GM21786 (cell line): ENCODE measurements around the gene SLC44A1.
"Not testable (repeated sequence)": the region's sequence is repeated elsewhere in the genome, so short reads cannot be mapped to it uniquely, and the experiment has no call there.

ENCODE experiments used
- ATAC-seq: cut with Tn5 transposase; IDR thresholded peaks from one replicate; pipeline ENCODE4 v1.9.1; 2021; ENCODE audit not compliant: unreplicated experiment

The SLC44A1 gene

GRCh38 chr9:105242062-105242461 lies 2.4 kb upstream of the SLC44A1 start:
- ATAC-seq, result no peak

DNA sequence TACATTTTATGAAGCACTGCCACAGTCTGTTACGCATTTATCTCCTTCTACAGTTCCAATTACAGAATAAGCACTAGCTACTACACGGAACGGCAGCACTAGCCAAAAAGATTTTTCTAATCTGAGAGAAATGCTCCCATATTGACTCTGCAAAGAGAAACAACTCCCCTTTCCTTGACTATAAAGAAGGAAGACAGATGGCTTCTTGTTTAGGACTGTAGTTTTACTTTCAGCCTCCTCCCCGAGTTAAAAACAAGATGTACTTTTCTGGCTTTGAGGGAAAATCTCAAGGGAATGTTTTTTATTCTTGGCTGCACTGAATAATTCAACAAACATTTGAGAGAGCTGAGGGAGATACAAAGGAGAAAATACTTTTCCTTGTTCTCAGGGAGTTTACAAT lies 1.9 kb upstream of the SLC44A1 start:
- no peak for ATAC-seq

DNA sequence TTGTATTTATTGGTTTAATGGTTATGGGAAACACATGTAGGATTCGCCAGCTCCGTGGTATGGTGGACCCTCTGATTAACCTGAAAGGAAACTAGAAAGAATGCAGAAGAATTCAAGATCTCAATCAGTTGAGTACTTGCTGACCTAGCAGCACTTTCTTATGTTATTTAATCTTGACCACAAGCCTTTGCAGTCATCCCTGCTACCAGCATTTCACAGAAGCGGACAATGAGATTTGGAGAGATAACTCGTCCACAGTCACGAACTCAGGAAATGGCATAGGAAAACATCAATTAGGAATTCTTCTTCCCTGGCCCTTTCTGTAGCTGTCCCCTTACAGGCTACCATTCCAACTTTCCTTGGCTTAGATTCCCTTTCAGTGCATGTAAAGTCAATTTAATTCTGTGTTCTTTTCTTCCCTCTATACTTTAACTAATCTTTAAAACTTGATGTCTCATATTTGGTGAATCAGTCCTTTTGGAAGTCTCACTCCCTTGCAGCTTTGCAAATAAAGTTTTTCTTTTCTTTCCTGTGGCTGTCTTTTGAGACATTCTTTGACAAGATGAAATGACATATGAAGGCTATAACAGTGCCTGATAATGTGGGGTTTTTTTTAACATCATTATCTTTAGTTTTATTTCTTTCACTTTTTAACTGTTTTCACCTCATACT lies 1.3 kb upstream of the SLC44A1 start:
- no peak for ATAC-seq

GRCh38 chr9:105244734-105245028 lies 230 bp downstream of the SLC44A1 start:
- ATAC-seq, result peak; percentile 43

DNA sequence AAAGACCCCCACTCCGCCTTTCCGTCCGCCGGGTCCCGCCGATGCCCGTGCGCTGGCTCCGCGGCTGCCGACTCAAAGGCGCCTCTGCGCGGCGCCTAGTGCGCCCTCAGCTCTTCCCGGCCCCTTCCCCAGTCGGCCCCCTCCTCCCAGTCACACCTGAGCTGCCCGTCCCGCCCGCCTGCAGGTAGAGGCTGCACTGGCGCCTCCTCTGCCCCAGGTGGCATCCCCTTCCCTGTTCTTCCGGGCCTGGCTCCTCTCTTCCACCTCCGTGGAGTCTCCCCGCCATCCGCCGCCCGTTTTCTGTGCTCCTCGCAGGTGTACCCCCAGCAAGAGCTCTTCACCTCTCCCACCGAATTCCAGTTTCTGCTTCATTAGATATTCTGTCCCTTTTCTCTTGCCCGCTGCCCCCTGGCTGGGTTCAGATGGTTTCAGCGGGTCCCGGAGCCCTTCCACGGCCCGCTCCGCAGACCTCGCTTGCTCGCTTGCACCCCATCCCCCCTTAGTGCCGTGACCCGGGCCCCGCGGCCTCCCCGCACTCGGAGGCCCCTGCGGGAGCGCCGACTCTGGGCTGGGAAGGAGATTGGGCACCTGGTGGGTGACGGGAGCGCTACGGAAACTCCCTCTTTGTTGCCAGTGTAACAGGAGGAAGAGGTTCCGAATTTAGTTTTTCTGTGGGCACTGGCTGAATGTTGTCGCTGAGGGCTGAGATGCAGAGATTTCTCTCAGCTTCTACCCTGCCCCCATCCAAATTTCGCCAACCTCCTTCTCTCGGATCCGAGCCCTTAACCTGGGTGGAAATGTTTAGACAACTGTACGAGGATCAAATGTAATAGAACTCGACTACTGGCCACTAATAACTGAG lies 809 bp downstream of the SLC44A1 start:
- ATAC-seq, result peak; percentile 21

DNA sequence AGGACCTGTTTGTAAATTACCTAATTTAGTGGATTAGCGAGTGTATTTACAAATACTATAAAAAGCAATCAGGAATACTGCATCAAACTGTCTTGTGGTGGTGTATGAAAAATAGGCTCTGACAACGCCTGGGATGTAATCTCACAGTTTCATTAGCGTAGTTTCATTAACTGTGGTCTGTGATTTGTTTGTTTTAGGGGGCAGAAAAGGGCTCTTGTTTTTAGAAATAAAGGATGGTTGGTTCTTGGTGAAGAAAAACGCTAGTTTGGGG lies 1.4 kb downstream of the SLC44A1 start:
- ATAC-seq, result no peak

DNA sequence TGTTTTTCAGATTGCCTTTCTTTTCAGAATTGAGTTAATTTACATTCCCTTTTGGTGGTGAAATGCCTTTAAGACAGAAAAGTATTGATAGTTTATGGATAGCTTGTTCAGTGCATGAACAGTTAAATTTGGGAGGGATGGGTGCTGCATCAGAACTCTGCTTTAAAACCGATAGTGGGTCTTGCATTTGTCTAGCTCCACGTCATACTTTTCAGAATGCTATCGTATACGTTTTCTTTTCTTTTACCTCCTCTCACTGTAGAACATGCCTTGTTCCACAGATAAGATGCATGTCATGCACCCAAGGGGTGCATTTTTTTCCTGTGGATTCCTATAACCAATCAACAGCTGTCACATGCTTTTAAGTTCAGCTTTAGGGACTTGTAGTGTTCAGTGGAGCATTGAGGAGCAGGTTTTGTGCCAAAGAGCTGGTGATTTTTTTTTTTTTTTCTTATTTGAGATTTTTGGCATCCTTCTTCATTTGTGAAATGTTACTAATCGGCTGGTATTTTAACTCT lies 2.3 kb downstream of the SLC44A1 start:
- ATAC-seq, result no peak

- ATAC-seq, result no peak
Observed at GRCh38 chr9:105248691-105249090, 4.2 kb downstream of the SLC44A1 start.

DNA sequence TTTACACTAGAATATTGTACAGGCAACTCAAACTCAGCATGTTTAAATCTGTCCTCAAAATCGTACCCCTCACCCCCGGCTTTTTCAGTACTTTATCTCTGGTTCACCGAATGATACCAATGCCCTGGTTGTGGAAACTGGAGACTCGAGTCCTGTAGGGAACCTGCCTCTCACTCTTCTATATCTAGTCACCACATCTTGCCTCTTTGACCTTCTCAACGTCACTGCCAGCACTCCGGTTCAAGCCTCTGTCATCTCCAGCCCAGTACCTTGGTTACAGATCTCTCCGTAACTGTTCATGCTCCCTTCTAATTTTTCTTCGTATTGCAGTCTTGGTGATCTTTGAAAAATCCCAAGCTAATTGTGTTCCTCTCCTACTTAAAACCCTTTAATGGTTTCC lies 6.7 kb downstream of the SLC44A1 start:
- no peak for ATAC-seq

DNA sequence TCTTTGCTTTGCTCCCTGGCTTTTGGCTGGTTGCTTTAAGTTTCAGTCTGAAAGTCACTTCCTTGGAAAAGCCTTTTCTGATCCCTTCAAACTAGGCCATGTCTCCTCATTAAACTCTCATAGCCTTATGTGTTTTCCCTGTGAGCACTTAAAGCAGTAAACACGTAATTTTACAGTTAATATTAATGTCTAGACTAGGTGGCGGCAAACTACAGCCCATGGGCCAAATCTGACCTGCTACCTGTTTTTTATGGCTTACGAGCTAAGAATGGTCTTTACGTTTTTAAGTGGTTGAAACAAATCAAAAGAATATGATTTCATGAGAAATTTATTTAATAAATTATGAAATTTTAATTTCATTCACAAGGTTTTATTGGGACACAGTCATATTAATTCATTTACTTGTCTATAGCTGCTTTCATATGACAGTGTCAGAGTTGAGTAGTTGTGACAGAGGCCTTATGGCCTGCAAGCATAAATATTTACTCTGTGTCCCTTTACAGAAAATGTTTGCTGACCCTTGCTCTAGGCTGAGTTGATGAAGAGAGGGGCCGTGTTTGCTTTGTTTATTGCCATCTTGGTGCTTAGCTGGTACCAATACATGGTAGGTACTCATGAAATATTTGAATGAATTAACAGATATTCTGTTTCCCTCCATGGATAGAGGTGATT lies 7.4 kb downstream of the SLC44A1 start:
- no peak for ATAC-seq

DNA sequence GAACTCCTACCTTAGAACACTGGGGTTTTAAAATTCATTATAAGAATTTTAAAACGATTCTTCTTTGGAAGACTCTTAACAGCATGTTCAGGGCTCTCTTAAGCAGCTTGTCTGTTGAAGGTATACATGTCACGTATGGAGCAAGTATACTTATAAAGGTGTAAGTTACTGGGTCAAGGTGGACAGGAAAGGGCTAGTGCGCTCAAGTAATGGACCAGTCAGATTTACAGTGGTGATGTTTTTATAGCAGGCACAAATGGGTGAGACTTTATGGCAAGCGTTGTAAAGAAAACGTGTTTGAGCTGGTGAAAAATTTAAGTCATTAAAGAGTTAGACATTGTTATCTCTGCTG lies 7.9 kb downstream of the SLC44A1 start:
- no peak for ATAC-seq

DNA sequence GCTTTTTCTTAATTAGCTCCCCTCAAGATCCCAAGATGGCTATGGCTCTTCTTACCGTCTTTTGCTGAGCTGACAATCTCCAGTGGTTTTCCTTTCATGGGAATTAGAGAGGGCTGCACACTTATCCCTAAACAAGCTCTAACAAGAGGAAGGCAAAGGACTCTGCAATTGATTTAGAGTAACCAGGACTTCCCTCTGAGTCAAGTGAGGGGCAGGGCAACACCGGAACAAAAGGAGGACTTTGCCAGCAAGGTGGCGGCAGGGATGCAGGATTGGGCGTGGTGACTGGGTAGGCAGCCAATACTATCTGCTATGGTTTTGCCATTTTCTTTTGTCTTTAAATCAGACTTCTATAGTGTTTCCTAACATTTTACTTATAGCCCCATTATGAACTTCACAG lies 9.8 kb downstream of the SLC44A1 start:
- ATAC-seq, result no peak

GRCh38 chr9:105255421-105255820 lies 11.0 kb downstream of the SLC44A1 start:
- ATAC-seq, result no peak

DNA sequence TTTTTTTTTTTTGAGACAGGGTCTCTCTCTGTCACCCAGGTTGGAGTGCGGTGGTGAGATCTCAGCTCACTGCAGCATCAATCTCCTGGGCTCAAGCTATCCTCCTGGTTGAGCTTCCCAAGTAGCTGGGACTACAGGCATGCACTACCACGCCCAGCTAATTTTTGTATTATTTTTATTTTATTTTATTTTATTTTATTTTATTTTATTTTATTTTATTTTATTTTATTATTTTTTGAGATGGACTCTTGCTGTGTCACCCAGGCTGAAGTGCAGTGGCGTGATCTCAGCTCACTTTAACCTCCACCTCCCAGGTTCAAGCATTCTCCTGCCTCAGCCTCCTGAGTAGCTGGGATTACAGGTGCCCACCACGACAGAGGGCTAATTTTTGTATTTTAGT lies 12.1 kb downstream of the SLC44A1 start:
- not testable (repeated sequence) for ATAC-seq

- ATAC-seq, result no peak
Observed at GRCh38 chr9:105257809-105258208, 13.4 kb downstream of the SLC44A1 start.

DNA sequence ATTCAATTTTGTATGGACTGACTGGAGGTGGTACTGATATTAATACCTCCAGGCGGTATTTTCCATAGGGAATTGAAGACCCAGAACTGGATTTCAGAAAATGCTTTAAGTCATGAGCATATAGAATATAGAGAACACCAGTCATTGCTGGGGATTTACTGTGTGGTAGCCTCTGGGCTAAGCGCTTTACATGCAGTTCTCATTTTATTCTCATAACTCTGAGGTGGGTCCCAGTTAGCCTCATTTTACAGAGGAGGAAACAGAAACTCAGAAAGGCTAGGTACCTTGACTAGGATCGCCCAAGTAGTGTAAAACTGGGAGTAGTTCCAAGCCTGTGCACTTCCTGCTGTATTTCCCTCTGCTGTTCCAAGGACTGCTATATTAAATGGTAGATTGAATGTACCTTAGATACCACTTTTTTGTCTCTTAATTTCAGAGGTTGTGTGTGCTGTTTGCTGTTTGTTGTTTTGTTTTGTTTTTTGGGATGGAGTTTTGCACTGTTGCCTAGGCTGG lies 13.8 kb downstream of the SLC44A1 start:
- no peak for ATAC-seq

DNA sequence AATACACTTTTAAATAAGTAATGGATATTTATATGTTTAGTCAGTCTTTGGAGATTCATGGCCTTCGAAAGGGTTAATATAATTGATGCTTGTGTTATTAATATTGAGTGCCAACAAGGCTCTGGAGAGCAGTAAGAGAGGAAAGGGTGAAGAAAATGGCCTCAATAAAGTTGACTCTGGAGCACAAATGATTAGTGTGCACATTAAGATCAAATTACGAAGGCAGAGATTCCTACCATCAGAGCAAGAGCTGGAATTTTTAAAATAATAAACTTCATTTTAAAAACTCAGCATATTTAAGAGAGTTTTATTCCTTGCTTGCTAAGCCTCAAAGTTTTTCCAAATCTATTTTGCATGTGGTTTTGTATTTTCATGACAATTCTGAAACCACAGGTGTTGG lies 14.8 kb downstream of the SLC44A1 start:
- ATAC-seq, result no peak

GRCh38 chr9:105259731-105260612 lies 15.5 kb downstream of the SLC44A1 start:
- ATAC-seq, result peak; percentile 36

DNA sequence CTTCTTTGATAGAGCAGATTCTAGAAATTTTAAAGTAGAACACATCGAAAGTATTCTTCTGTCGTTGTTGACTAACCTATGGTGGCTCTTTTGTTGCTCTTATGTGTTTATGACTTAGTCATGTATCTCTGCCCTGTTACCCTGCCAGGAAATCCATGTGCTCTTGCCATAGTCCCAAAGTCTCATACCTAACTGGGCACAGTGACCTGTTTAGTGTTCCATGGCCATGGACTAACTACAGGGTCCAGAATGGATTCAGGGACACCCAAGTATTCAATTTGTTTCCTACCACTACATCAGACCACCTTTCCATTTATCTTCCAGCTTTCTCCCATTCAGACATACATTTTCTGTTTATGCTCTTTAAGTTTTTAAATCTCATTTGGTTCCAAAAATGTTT lies 18.0 kb downstream of the SLC44A1 start:
- no peak for ATAC-seq

DNA sequence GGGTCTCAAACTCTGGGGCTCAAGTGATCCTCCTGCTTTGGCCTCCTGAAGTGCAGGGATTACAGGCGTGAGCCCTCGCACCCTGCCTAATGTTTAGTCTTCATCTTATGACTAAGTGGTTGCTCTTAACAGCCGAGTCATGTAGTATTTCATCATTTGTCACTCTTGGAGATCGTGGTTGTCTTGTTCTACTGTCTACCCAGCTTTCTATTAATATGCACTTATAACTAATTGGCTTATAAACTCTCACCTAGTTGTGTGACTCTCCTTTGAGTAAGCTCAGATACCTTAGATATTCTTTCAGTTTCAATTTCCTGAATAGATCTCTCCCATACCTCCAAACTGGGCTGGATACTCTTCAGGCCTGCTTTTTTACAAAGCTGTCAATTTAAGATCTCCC lies 19.9 kb downstream of the SLC44A1 start:
- no peak for ATAC-seq

- not testable (repeated sequence) for ATAC-seq
Observed at GRCh38 chr9:105268254-105268653, 23.8 kb downstream of the SLC44A1 start.
